Cardiac muscle cell (in vitro differentiated cells and primary cell): ENCODE measurements around the gene APOL4. TPM values are rescaled to one million over a fixed set of nuclear protein-coding genes. Genes with fewer than 3 reads are reported as not detected.

ENCODE experiments used
- DNase-seq, 2 donors: peaks; one replicate each; pipeline versions ENCODE4 v3.0.0 to v3.0.0-alpha.2; 2010 to 2017; ENCODE audit warnings: low read depth in 1 of 2, low spot score in 1 of 2
- H3K27ac ChIP-seq: fragments of 200-600 bp; sonication (generic); 2 replicates; pipeline ENCODE4 v1.5.1; 2016
- H3K27me3 ChIP-seq: fragments of 200-600 bp; sonication (generic); 2 replicates; pipeline ENCODE4 v1.6.0; 2016; ENCODE audit warnings: control low read depth
- H3K36me3 ChIP-seq: fragments of 200-600 bp; sonication (generic); 2 replicates; pipeline ENCODE4 v1.5.1; 2016; ENCODE audit warnings: control low read depth
- H3K4me1 ChIP-seq: fragments of 200-600 bp; sonication (generic); 2 replicates; pipeline ENCODE4 v1.8.1; 2017; ENCODE audit warnings: low read depth, mild to moderate bottlenecking, mixed run types
- H3K4me3 ChIP-seq: fragments of 200-600 bp; sonication (generic); 2 replicates; pipeline ENCODE4 v1.5.1; 2016; ENCODE audit warnings: mild to moderate bottlenecking
- H3K9me3 ChIP-seq: fragments of 200-600 bp; sonication (generic); 2 replicates; pipeline ENCODE4 v1.5.1; 2017; ENCODE audit warnings: low read depth, mild to moderate bottlenecking, control low read depth
- CTCF ChIP-seq: IDR thresholded peaks from 2 replicates; pipeline ENCODE4 v1.5.1; 2012; ENCODE audit warnings: low read depth, mild to moderate bottlenecking, low read length
- polyA plus RNA-seq: library from polyadenylated mRNA; unstranded; fragments of >200 nt; fragmentation: Nextera tagmentation; extraction: Ambion mirVana; gene quantifications from 2 replicates; pipeline ENCODE4 v1.2.1, GENCODE V29; 2016
- total RNA-seq: library from RNA; depleted of rRNA; stranded (reverse); fragments of >200 nt; gene quantifications from 2 replicates; pipeline ENCODE4 v1.2.3, GENCODE V29; 2016

APOL4 gene
- total and polyA plus RNA-seq, 2 experiments from 2014 or later, result 0.27 TPM; not detected in 1

- DNase-seq, result peak in 1 of 2 donors; percentile 52
- H3K4me1 ChIP-seq, result no peaks in the 10 kb centered on the region
- no peaks in the 10 kb centered on the region for H3K36me3 ChIP-seq
- H3K4me3 ChIP-seq, result no peak overlapping the region
- no peaks in the 10 kb centered on the region for H3K9me3 ChIP-seq
- TF ChIP-seq CTCF, result no peak
- no peaks in the 10 kb centered on the region for H3K27me3 ChIP-seq
- H3K27ac ChIP-seq, result no peak overlapping the region
Observed at GRCh38 chr22:36151006-36151595, 50.5 kb downstream of the APOL4 start.

GRCh38 chr22:36149441-36149840 is 52.2 kb downstream of the APOL4 start:
- no peaks in the 10 kb centered on the region for H3K36me3 ChIP-seq
- DNase-seq, result peak in 1 of 2 donors; percentile 33
- H3K27me3 ChIP-seq, result no peaks in the 10 kb centered on the region
- H3K27ac ChIP-seq, result no peak overlapping the region
- no peak overlapping the region for H3K4me3 ChIP-seq
- no peak for TF ChIP-seq CTCF
- no peaks in the 10 kb centered on the region for H3K9me3 ChIP-seq
- no peaks in the 10 kb centered on the region for H3K4me1 ChIP-seq

GRCh38 chr22:36148411-36148810 is 53.2 kb downstream of the APOL4 start:
- no peak for TF ChIP-seq CTCF
- Histone ChIP-seq H3K4me3 (no peak overlapping the region), H3K27ac (no peak overlapping the region), H3K36me3 (no peaks in the 10 kb centered on the region), H3K27me3 (no peaks in the 10 kb centered on the region), H3K9me3 (no peaks in the 10 kb centered on the region), H3K4me1 (no peaks in the 10 kb centered on the region)
- DNase-seq, result no peak

GRCh38 chr22:36147196-36147791 is 54.3 kb downstream of the APOL4 start:
- no peak overlapping the region for H3K27ac ChIP-seq
- H3K27me3 ChIP-seq, result no peaks in the 10 kb centered on the region
- TF ChIP-seq CTCF, result no peak
- no peaks in the 10 kb centered on the region for H3K36me3 ChIP-seq
- H3K9me3 ChIP-seq, result no peaks in the 10 kb centered on the region
- no peaks in the 10 kb centered on the region for H3K4me1 ChIP-seq
- H3K4me3 ChIP-seq, result no peak overlapping the region
- DNase-seq, result no peak

GRCh38 chr22:36145881-36146280 is 55.7 kb downstream of the APOL4 start:
- Histone ChIP-seq H3K27ac (no peak overlapping the region), H3K36me3 (no peaks in the 10 kb centered on the region), H3K27me3 (no peaks in the 10 kb centered on the region), H3K4me3 (no peak overlapping the region), H3K4me1 (no peaks in the 10 kb centered on the region), H3K9me3 (no peaks in the 10 kb centered on the region)
- no peak for DNase-seq
- no peak for TF ChIP-seq CTCF
